A549 (cell line): ENCODE results near the gene TPM1. TPM values are rescaled to one million over a fixed set of nuclear protein-coding genes. Genes with fewer than 3 reads are reported as not detected.
"Not testable (repeated sequence)": the region's sequence is repeated elsewhere in the genome, so short reads cannot be mapped to it uniquely, and the experiment has no call there.

Source experiments
- ATAC-seq, 2 experiments: fragments of 200-7000 bp in 1 of 2; fragments of >200 bp in 1 of 2; cut with Nextera tagmentation in 1 of 2; cut with Tn5 transposase in 1 of 2; 3 replicates each; pipeline versions ENCODE4 v1.8.0 to v1.9.1; 2018 to 2020; ENCODE audit warnings: mild to moderate bottlenecking in 1 of 2, moderate library complexity in 1 of 2
- CTCF ChIA-PET: fragments of 300-600 bp; sonication (Branson Sonifier 250); formaldehyde crosslinking; extraction: SDS; loops from one replicate; lab custom pipeline; 2021; ENCODE audit warnings: antibody characterized with exemption, inconsistent platforms; lab: Yijun Ruan, JAX
- POLR2A ChIA-PET: fragments of 350-600 bp; formaldehyde crosslinking; extraction: SDS; loops from one replicate; lab custom pipeline; 2021; ENCODE audit warnings: antibody characterized with exemption, inconsistent platforms; lab: Yijun Ruan, JAX
- DNase-seq, 2 experiments: peaks; one replicate each; pipeline versions ENCODE4 v3.0.0 to v3.0.0-alpha.2; 2011 to 2016; ENCODE audit warnings: low read depth in 1 of 2, low spot score in 1 of 2
- FAIRE-seq: peaks from 2 replicates; lab custom pipeline; 2011; peaks lifted over from hg19 to GRCh38; lab: Jason Lieb, UNC
- H3K27ac ChIP-seq, 2 experiments: fragments of >200 bp; sonication (Bioruptor Twin); formaldehyde crosslinking; 3 replicates each; pipeline ENCODE4 v1.5.1; 2016 to 2017
- H3K4me1 ChIP-seq: fragments of >200 bp; sonication (Bioruptor Twin); formaldehyde crosslinking; 3 replicates; pipeline ENCODE4 v1.6.1; 2016
- H3K4me2 ChIP-seq: fragments of >200 bp; sonication (Bioruptor Twin); formaldehyde crosslinking; 3 replicates; pipeline ENCODE4 v1.6.1; 2016
- H3K4me3 ChIP-seq: fragments of >200 bp; sonication (Bioruptor Twin); formaldehyde crosslinking; 3 replicates; pipeline ENCODE4 v1.5.1; 2016
- H3K9me3 ChIP-seq: fragments of >200 bp; sonication (Bioruptor Twin); formaldehyde crosslinking; 3 replicates; pipeline ENCODE4 v1.6.1; 2016
- CEBPB ChIP-seq, 2 experiments: fragments of >200 bp in 1 of 2; sonication (Bioruptor Twin) in 1 of 2; formaldehyde crosslinking in 1 of 2; IDR thresholded peaks; 2 replicates each; pipeline ENCODE4 v1.6.1; 2012 to 2016
- E2F6 ChIP-seq: IDR thresholded peaks from 2 replicates; pipeline ENCODE4 v1.6.1; 2012; ENCODE audit warnings: low read depth, borderline replicate concordance
- FOSL2 ChIP-seq, 2 experiments: fragments of 450-650 bp in 1 of 2; fragments of >200 bp in 1 of 2; sonication (Bioruptor Twin) in 1 of 2; formaldehyde crosslinking; IDR thresholded peaks; 2 replicates each; pipeline versions ENCODE4 v1.5.0 to v1.6.1; 2016 to 2020; ENCODE audit warnings: mild to moderate bottlenecking in 1 of 2, moderate library complexity in 1 of 2
- HMGXB4 ChIP-seq: fragments of 250-450 bp; sonication (Bioruptor Pico); IDR thresholded peaks from 2 replicates; pipeline ENCODE4 v1.5.0; 2021; ENCODE audit warnings: mild to moderate bottlenecking, moderate library complexity, borderline replicate concordance
- JUN ChIP-seq, 2 experiments: fragments of >200 bp; sonication (Bioruptor Twin); formaldehyde crosslinking; IDR thresholded peaks; 2 replicates in 1 of 2; 3 replicates in 1 of 2; pipeline ENCODE4 v1.6.1; 2016 to 2017
- KDM1A ChIP-seq: fragments of 200-600 bp; sonication (generic); IDR thresholded peaks from 2 replicates; pipeline ENCODE4 v1.6.1; 2016; ENCODE audit warnings: low read depth, mild to moderate bottlenecking
- KDM5A ChIP-seq: fragments of 200-600 bp; sonication (generic); IDR thresholded peaks from 2 replicates; pipeline ENCODE4 v1.6.1; 2016; ENCODE audit warnings: antibody characterized with exemption, mild to moderate bottlenecking
- MYC ChIP-seq: IDR thresholded peaks from 2 replicates; pipeline ENCODE4 v1.6.1; 2012; ENCODE audit warnings: mild to moderate bottlenecking, inconsistent platforms, low read length, improper control_type of control experiment, borderline replicate concordance
- NR3C1 ChIP-seq: fragments of >200 bp; sonication (Bioruptor Twin); formaldehyde crosslinking; IDR thresholded peaks from 3 replicates; pipeline ENCODE4 v1.6.1; 2017
- RCOR1 ChIP-seq: fragments of 150-350 bp; IDR thresholded peaks from 2 replicates; pipeline ENCODE4 v1.6.1; 2014; ENCODE audit warnings: antibody characterized with exemption, low read length, low read depth
- REST ChIP-seq: fragments of 200-600 bp; sonication (generic); IDR thresholded peaks from 2 replicates; pipeline ENCODE4 v1.6.1; 2016; ENCODE audit warnings: antibody characterized with exemption, mild to moderate bottlenecking, moderate library complexity
- RNF2 ChIP-seq: fragments of 200-600 bp; sonication (generic); IDR thresholded peaks from 2 replicates; pipeline ENCODE4 v1.6.1; 2016; ENCODE audit warnings: low read depth, mild to moderate bottlenecking, antibody characterized with exemption, moderate library complexity, borderline replicate concordance
- TP53 ChIP-seq: fragments of 250-450 bp; sonication (Bioruptor Pico); IDR thresholded peaks from 2 replicates; pipeline ENCODE4 v1.5.0; 2021; ENCODE audit warnings: mild to moderate bottlenecking, moderate library complexity
- ZFP36 ChIP-seq: fragments of 450-650 bp; IDR thresholded peaks from 2 replicates; pipeline ENCODE4 v1.6.1; 2014; ENCODE audit warnings: borderline replicate concordance; ENCODE audit not compliant: partially characterized antibody
- WGBS: methylation state at CpG from one replicate; pipeline ENCODE4 v1.1.6; 2017; ENCODE audit errors: missing lambda C conversion rate; 5-methylcytosine and 5-hydroxymethylcytosine counted together
- polyA plus RNA-seq, 4 experiments: library from polyadenylated mRNA; depleted of rRNA in 3 of 4; stranded (reverse); fragments of >200 nt; fragmentation: RNase III in 1 of 4; extraction: RNeasy Plus Mini Kit Qiagen cat#74134 plus additional on column Dnase treatment in 1 of 4; gene quantifications; 2 replicates in 3 of 4; 3 replicates in 1 of 4; pipeline ENCODE4 v1.2.3, GENCODE V29; 2011 to 2017
- TF ChIP-seq, protein P1 (sequence below): fragments of 450-650 bp; IDR thresholded peaks from 2 replicates; pipeline ENCODE4 v1.6.1; 2014; ENCODE audit warnings: antibody characterized with exemption
- TF ChIP-seq, protein P2 (sequence below): fragments of >200 bp; sonication (Bioruptor Twin); formaldehyde crosslinking; IDR thresholded peaks from 3 replicates; pipeline ENCODE4 v1.5.1; 2016

TPM1 gene
- polyA plus RNA-seq, 2 of the 4 experiments (the other 2 are of a cell fraction), result 894 to 954 TPM

GRCh38 chr15:63096178-63096577 is 53.6 kb downstream of the TPM1 start:
- no peak overlapping the region for H3K4me2 ChIP-seq
- TF ChIP-seq KDM5A (no peak), KDM1A (no peak), RNF2 (no peak), REST (no peak), MYC (no peak), ZFP36 (no peak), JUN (IDR thresholded peaks at IDR 0.05) (no peak)
- TF ChIP-seq, protein P1, sequence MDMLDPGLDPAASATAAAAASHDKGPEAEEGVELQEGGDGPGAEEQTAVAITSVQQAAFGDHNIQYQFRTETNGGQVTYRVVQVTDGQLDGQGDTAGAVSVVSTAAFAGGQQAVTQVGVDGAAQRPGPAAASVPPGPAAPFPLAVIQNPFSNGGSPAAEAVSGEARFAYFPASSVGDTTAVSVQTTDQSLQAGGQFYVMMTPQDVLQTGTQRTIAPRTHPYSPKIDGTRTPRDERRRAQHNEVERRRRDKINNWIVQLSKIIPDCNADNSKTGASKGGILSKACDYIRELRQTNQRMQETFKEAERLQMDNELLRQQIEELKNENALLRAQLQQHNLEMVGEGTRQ, result no peak
- TF ChIP-seq, protein P2, sequence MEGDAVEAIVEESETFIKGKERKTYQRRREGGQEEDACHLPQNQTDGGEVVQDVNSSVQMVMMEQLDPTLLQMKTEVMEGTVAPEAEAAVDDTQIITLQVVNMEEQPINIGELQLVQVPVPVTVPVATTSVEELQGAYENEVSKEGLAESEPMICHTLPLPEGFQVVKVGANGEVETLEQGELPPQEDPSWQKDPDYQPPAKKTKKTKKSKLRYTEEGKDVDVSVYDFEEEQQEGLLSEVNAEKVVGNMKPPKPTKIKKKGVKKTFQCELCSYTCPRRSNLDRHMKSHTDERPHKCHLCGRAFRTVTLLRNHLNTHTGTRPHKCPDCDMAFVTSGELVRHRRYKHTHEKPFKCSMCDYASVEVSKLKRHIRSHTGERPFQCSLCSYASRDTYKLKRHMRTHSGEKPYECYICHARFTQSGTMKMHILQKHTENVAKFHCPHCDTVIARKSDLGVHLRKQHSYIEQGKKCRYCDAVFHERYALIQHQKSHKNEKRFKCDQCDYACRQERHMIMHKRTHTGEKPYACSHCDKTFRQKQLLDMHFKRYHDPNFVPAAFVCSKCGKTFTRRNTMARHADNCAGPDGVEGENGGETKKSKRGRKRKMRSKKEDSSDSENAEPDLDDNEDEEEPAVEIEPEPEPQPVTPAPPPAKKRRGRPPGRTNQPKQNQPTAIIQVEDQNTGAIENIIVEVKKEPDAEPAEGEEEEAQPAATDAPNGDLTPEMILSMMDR, result no peak
- TF ChIP-seq, all 56 proteins: peak for 0
- POLR2A ChIA-PET, result interaction anchor here (1.3 to 1.9 kb wide), 2 partner anchors 12 to 48 kb away, joined by 4 to 8 read pairs; no protein-coding TSS in a partner anchor
- ATAC-seq (no peak), FAIRE-seq (no peak), DNase-seq (no peak)
- CTCF ChIA-PET, result interaction anchor here (0.6 to 36.9 kb wide), 6 partner anchors 16 to 931 kb away, joined by 3 to 1136 read pairs (median 4); partner anchors contain the start of genes C2CD4B and TPM1
- Histone ChIP-seq H3K4me3 (no peak overlapping the region), H3K4me1 (peaks cover 55% of the 10 kb centered on the region), H3K9me3 (no peaks in the 10 kb centered on the region), H3K27ac (peak overlapping the region; percentile 91 to 93)
- 97% methylated on average over 4 of the region's 4 CpGs for WGBS

- FAIRE-seq, CTCF ChIA-PET, ATAC-seq, H3K9me3 ChIP-seq, H3K4me2 ChIP-seq, DNase-seq, POLR2A ChIA-PET, H3K4me3 ChIP-seq: not testable (repeated sequence)
- H3K4me1 ChIP-seq, result peaks cover 41% of the 10 kb centered on the region
- H3K27ac ChIP-seq, result peak overlapping the region in 1 of 2 experiments; percentile 75; a peak in 3 of 6 replicates
- 79% methylated on average over 2 of the region's 33 CpGs for WGBS
These were observed 56.4 kb downstream of the TPM1 start for GRCh38 chr15:63098901-63099300.

GRCh38 chr15:63099581-63099980 is 57.0 kb downstream of the TPM1 start:
- H3K4me3 ChIP-seq, POLR2A ChIA-PET, H3K4me2 ChIP-seq, ATAC-seq, FAIRE-seq, DNase-seq, H3K9me3 ChIP-seq: not testable (repeated sequence)
- Histone ChIP-seq H3K4me1 (peaks cover 34% of the 10 kb centered on the region), H3K27ac (peak overlapping the region; percentile 18 to 75; a peak in 4 of 6 replicates)
- CTCF ChIA-PET, result interaction anchor here (0.6 to 1.1 kb wide), 2 partner anchors 39 to 317 kb away, joined by 3 read pairs; no protein-coding TSS in a partner anchor
- WGBS, result 88% methylated on average over 5 of the region's 5 CpGs

DNA sequence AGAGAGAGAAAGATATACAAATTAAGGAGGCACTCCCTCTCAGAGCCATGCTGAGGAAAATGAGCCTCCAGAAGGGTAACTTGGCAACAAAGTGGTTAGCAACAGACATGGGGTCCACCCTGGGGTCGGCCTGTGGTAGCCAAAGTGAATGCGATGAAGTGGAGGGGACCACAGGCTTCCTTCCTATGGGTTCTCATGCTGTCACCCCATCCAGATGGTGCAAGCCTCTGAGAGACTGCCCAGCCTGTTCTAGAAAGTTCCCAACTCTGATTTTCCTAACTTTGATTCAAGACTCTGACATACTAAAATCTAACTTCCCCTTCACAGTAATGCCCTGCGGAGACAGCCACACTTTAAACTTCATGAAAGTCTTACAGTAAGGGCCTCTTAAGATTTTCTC is 60.9 kb downstream of the TPM1 start:
- ChIA-PET CTCF (interaction anchor here (1.1 to 2.9 kb wide), 3 partner anchors 10 to 55 kb away, joined by 5 to 13 read pairs (median 10); partner anchors contain the start of gene LACTB), POLR2A (no interaction called here)
- ATAC-seq (no peak), FAIRE-seq (no peak), DNase-seq (no peak)
- TF ChIP-seq ZFP36, result no peak
- no peak for TF ChIP-seq E2F6
- no peak for TF ChIP-seq NR3C1
- TF ChIP-seq TP53 (CRISPR knock-in tag), result no peak
- TF ChIP-seq HMGXB4, result no peak
- no peak for TF ChIP-seq CEBPB (IDR thresholded peaks at IDR 0.05)
- no peak for TF ChIP-seq FOSL2 (IDR thresholded peaks at IDR 0.05)
- TF ChIP-seq FOSL2 (CRISPR knock-in tag; IDR thresholded peaks at IDR 0.05), result no peak
- no peak for TF ChIP-seq RCOR1
- no peak for TF ChIP-seq RNF2
- Histone ChIP-seq H3K4me1 (peaks cover 13% of the 10 kb centered on the region), H3K27ac (peak overlapping the region; percentile 49 to 92), H3K4me2 (no peak overlapping the region), H3K4me3 (no peak overlapping the region), H3K9me3 (peaks cover 14% of the 10 kb centered on the region; the same call in 2 of the 3 replicates)
- 91% methylated on average over 3 of the region's 3 CpGs for WGBS
